Activated CD8-positive, alpha-beta memory T cell treated with anti-CD3 and anti-CD28 coated beads, Interleukin-2, amount 50 U/mL, for 48 hours (primary cell): ENCODE data around the gene ANKRD65.
"Not testable (repeated sequence)": the region's sequence is repeated elsewhere in the genome, so short reads cannot be mapped to it uniquely, and the experiment has no call there.

ENCODE experiments used
- DNase-seq: peaks from one replicate; pipeline ENCODE4 v3.0.0-alpha.2; 2020

ANKRD65 gene

DNA sequence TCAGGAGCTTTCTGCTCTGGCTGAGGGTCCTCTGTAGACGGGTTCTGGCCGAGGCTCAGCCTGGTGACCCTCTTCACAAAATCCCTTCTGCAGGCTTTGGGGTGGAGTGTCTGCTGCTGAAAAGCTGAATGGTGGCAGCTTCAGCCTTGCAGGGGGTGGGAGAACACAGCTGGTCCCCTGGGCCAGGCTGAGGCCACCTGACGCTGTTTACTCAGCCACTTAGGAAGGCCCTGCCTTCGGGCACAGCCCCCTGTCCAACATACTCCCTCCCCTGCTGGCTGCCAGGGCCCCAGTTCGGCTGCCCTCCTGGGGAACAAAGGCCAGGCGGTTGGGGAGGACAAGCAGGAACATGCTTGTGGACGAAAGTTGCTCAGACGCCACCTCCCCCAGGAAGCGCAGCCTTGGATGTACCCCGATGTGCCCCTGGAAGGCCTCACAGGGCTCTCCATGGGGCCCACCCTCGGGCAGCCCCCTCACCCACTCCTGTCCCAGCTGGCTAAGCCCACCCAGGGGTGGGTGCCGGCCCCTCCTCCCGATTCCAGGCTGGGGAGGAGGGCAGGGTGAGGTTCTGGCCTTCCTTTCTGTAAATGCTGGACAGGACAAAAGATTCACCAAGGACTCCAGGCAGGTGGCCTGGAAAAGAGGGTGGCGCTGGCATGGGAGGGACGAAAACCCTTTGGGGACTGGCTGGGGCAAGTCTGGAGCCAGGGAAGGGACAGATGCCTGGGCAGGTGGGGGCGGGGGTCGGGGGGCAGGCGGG is at the start of gene ANKRD65:
Gene ANKRD65 (minus strand): TSS at position 130 of the 760 bp plus-strand sequence. CDS start 271 bp downstream, outside the sequence.
- DNase-seq: no peak

DNA sequence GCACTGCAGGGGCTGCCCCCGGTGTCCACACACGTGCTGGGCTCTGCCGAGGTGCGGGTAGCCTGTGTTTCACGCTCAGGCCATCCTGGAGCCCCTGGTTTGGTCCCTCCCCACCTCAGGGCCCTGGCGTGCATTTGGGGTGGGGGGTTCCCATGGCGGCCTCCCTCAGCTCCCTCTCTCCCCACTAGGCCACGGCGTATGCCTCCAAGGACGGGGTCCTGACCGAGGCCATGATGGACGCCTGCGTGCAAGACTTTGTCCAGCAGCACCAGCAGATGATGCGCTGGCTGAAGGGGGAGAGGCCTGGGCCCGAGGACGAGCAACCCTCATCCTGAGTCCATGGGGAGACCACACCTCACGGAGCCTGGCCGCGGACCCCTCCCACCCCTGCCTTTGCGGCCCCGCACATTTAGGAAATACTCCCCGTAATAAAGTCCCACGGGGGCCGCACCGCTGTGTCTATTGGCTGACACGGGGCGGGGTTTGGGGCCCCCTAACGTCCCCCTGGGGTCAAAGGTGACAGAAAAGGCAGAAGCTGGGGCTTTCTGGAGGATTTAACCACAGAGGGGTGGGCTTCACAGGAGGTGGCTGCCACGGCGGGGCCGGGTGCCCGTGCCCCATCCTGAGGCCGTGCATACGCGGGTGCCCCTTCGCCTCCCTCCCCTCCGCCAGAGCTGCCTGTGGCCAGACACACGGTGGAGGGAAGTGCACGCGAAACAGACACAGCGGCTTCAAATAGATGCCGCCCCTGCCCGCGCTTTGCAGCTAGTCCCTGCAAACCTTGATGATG is 47.3 kb upstream of the ANKRD65 start:
- DNase-seq: not testable (repeated sequence)

DNA sequence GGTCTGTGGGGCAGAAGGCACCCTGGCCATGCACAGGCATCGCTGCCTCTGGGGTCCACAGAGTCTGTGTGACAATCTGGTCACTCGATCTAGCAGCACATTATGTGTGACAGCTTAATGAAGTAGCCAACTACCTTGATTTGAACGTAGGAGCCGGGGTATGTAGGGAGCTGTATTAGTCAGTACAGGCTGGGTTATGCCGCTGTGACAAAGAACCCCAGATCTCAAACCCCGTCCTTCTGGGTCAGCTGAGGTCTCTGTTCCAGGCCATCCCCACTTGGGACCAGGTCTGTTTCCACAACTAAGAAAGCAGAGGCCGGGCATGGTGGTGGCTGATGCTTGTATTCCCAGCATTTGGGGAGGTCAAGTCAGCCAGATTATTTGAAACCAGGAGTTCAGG is 42.2 kb upstream of the ANKRD65 start:
- no peak for DNase-seq

DNA sequence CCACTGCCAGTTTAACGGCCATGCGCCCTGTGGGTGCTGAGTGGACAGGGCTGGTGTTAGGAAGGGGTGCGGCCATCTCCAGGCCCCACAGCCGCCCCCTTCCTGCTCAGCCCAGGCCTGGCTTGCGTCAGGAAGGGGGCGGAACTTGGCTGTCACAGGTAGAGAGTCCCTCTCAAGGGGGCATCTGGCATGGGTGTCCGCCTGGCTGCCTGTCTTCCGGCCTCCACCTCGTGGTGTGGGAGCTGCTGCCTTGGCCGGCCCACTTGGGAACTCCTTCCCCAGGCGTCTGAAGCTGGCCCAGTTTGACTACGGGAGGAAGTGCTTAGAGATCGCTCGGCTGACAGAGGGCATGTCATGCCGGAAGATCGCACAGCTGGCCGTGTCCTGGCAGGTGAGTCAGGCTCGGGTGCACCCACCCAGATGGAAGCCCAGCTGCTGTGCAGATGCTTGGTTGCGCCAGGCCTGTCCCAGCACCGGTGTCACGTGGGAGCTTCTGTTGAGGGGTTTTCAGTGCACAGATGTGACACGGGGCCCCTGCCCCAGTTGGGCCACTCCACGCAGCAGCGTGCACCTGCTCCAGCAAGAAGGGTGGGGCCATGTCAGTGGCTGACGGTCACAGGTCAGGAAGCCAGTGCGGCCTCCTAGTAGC is 41.4 kb upstream of the ANKRD65 start:
- DNase-seq: no peak

DNA sequence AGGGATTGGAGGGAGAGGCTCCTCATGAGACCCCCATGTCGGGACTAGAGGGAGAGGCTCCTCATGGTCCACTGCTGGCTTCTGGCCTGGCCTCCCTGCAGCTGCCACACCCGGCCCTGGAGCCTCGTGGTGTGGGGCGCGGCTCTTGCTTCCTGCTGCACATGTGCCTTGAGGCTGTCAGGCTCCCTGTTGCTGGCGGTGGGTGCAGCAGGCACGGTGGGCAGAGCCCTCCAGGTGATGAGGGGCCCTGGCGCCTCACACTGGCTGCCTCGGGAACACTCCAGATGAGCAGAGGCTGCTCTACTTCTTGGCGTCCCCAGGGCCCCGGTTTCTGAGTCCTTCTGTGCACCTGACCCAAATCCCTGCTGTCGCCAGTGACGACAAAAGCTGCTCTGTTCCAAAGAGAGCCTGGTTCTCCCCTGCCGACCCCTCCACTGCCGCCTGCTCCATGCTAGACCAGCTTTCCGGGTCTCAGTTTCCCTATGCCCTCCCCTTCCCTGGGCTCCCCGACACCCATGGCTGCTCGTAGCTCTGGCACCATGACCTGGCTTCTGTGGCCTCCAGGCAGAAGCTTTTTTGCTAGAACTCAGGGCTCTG is 40.7 kb upstream of the ANKRD65 start:
- no peak for DNase-seq

DNA sequence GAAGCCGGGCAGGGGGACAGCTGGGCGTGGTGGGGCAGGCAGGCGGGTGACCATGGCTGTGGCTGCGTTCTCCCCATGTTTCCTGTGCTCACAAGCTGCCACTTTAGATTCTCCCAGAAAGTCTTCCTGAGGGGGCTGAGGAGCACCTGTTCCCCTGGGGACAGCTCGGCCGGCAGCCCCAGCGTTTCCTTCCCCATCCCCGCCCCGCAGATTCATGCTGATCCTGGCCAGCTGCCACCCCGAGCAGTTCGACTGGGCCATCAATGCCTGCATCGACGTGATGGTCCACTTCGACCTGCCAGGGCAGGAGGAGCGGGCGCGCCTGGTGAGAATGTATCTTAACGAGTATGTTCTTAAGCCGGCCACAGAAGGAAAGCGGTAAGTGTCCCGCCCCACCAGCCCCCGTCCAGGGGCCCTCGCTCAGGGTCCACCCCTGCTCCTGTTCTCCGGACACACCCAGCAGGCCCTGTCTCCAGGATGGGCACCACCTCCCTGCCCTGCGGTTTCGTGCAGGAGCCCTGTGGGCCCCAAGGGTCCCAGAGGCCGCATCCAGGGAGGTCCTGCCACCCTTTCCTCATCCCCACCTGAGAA is 39.6 kb upstream of the ANKRD65 start:
- no peak for DNase-seq

DNA sequence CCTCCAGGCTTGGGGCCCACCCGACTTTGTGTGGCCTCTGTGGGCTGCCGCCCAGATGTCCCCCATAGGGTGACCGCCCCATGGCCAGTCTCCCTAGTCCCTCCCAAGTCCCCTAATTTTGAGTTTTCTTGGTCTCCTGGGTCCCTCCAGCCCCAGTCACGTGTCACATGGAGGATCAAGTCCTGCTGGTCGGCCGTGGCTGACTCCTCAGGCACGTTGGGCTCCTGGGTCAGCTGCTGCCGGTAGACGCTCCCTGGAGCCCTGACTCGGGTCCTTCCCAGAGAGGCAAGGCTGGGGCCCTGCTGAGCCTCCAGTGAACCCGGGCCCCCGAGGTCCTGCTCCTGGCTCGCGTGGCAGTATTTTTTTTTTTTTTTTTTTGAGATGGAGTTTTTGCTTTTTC is 38.6 kb upstream of the ANKRD65 start:
- DNase-seq: not testable (repeated sequence)

DNA sequence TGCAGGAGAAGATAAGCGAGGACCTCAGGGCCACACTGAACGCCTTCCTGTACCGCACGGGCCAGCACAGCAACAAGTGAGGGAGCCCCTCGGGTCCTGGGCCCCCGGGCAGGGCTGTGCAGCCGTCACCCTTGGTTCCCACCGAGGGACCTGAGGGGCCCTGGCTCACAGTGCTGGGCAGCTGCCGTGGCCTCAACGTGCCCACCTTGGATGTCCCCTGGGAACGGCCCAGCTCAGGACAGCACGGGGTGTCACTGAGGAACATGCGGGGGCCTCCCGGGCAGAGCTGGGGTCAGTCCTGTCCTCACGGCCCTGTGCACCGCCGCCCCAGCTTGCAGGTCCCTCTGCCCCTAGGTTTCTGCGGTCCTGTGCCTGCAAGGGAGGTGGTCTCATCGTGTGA is 38.1 kb upstream of the ANKRD65 start:
- not testable (repeated sequence) for DNase-seq

DNA sequence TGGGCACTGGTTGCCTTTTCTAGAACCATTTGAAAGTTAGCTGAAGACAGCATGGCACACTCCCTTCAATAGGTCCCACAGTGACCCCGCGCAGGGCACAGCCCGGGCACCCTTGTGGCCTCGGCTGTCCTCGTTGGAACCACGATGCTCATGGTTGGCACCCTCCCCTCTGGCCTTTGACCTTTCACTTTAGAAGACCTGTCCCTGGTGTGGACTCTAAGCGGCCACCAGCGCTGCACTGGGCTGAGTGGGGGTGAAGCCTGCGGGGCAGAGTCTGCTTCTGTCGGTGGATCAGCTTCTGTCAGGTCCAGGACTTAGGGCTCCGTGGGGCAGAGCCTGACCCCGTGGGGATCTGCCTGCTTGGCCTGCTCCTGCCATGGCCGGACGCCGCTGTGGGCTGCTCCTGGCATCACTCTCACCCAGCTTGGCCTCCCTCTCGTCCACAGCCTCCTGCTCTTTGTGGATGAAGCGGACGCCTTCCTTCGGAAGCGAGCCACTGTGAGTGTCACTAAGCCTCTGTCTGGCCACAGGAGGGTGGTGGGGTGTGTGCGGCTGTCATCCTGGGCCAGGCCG is 35.7 kb upstream of the ANKRD65 start:
- DNase-seq: not testable (repeated sequence)

DNA sequence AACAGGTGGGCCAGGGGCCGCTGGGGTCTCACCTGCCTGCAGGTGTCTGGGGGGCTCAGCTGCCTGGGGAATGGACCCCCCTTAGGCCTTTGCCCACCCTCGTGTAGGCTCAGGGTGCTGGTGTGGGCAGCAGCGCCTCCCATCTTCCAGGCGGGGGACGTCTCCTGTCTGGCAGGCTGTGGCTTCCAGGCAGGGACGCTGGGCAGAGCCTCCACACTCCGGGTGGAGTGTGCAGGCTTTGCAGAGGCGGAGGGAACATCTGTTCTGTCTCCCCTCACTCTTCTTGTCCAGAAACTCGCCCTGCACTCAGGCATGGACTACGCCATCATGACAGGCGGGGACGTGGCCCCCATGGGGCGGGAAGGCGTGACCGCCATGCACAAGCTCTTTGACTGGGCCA is 34.9 kb upstream of the ANKRD65 start:
- not testable (repeated sequence) for DNase-seq

DNA sequence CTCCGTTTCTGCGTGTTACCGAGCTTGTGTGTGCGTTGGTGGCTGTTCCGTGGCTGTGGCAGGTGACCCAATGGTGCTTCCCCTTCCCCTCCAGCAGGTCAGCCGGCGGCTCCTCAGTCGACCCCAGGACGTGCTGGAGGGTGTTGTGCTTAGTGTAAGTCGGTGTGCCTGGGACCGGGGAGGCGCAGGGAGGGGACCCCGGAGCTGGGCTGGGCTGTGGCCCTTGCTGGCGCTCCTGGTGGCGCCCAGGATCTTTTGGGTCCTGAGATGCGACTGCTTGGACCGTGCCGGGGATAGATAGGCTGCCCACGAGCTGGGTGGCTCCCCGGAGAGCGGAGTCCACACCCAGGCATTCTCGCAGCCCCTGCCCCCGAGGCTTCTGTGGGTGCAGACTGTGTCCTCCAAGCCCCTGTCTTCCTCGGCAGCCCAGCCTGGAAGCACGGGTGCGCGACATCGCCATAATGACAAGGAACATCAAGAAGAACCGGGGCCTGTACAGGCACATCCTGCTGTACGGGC is 34.3 kb upstream of the ANKRD65 start:
- no peak for DNase-seq

DNA sequence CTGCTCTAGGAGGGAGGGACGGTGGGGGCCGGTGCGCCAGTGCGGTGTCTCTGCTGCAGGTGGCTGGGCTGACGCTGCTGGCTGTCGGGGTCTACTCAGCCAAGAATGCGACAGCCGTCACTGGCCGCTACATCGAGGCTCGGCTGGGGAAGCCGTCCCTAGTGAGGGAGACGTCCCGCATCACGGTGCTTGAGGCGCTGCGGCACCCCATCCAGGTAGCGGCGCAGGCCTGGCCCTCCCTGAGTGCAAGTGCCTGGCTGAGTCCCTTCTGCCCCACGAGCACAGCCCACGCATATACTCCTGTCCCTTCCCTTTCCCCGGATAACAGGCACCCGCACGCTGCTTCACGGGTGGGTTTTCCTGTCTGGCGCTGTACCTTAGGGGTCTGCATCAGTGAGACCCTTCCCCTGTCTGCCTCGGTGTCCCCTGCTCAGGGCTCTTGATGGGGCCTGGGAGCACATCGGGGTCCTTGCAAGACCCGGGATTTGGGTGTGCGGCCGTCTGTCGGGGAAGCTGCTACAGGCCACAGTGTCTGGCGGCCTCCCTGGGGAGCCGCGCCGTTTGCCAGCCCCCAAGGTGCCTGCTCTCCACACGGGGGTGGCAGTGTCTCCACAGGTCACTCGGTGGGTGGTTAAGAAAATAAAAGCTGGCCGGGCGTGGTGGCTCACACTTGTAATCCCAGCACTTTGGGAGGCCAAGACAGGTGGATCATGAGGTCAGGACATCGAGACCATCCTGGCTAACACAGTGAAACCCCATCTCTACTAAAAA is 33.4 kb upstream of the ANKRD65 start:
- not testable (repeated sequence) for DNase-seq

DNA sequence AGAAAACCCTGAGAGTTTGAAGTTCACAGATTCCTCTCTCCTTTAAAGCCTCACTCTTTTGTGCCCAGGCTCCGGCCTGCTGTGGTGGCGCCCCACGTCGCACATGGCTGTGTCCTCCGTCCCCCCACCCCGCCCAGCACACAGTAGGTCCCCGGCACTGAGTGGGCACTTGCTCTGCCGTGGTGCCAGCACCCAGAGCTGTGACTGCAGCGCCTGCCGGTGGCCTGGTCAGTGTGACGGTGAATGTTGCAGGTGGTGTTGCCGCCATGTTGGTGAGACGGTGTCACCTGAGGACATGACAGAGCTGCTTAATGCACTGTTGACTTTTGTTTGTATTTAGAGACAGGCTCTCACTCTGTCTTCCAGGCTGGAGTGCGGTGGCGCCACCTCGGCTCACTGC is 31.8 kb upstream of the ANKRD65 start:
- DNase-seq: no peak

DNA sequence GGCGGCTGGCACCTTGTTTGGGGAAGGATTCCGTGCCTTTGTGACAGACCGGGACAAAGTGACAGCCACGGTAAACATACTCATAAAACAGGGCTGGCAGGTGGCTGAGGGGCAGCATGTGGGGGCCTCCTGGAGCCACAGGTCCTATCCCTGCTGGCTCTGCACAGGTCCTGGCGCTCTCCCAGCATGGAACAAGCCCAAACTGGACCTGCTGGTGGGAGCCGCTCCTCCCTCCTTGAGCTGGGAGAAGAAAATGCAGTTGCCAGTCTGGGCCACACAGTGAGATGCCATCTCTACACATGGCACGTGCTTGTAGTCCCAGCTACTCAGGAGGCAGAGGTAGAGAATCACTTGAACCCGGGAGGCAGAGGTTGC is 31.3 kb upstream of the ANKRD65 start:
- not testable (repeated sequence) for DNase-seq

DNA sequence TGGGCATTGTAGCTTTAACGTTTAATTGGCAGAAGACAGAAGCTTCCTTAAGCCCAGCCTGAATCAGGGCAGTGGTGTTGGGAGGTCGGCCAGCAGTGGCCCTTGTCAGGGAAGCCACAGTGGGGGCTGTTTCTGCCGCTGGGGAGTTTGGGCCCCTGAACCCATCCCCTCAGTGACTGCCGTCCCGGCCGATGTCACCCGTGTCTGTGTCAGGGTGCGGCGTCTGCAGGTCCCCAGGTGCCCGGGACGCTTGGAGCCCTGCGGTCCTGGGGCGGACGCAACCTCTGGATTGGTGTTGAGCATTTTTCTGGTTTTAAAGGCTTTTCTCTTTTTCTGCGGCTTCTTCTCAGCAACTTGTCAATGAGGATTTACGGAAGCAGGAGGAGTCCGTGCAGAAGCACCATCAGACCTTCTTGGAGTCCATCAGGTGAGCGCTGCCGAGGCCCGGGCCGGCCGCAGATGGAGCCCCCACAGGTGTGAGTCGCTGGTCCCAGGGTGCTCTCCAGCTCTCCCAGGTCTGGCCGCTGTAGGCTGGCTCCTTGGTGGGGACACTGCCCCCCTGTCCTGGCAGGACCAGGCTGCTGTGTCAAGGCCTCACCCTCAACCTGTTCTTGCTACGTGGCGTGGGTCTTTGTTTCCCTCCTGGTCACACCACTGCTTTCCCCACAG is 30.8 kb upstream of the ANKRD65 start:
- DNase-seq: no peak

DNA sequence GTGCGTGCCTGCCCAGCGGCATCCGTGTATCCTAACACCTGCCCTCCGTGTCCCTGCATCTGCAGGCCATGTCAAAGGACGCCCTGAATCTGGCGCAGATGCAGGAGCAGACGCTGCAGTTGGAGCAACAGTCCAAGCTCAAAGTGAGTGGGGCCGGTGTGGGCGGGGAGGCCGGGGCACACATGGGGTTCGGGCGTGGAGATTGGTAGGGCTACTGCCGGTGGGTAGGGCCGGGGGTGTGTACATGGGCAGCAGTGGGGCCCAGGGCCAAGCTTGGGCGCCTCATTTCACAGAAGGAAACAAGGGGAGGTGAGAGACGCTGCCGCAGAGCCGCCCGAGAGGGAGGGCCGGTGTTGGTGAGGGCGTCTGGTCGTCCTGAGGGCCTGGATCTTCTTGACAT is 29.5 kb upstream of the ANKRD65 start:
- not testable (repeated sequence) for DNase-seq

DNA sequence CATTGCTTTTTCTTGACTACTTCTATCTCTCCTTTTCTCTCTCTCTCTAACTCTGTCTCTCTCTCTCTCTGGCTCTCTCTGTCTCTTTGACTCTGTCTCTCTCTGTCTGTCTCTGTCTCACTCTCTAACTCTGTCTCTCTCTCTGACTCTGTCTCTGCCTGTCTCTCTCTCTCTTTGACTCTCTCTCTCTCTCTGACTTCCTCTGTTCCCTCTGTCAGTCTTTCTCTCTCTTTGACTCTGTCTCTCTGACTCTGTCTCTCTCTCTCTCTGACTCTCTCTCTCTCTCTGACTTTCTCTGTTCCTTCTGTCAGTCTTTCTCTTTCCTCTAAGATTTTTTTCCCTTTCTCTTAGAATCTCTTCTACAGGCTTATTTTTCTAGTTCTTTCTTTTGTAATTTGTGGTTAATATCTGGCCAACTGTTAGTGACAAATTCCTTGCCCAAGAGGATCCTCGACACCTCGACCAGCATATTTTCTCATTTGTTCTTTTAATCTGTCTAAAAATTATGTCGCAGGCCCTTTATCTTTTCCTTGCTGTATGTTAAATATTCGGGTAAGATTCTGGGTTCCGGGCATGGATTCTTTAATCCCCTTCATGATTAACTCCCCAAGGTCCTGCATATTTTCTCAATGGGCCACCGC is 28.1 kb upstream of the ANKRD65 start, which contains the start of gene ATAD3C:
Gene ATAD3C (plus strand): TSS at position 591 of the 641 bp plus-strand sequence. CDS start 995 bp downstream, outside the sequence.
- DNase-seq: no peak

DNA sequence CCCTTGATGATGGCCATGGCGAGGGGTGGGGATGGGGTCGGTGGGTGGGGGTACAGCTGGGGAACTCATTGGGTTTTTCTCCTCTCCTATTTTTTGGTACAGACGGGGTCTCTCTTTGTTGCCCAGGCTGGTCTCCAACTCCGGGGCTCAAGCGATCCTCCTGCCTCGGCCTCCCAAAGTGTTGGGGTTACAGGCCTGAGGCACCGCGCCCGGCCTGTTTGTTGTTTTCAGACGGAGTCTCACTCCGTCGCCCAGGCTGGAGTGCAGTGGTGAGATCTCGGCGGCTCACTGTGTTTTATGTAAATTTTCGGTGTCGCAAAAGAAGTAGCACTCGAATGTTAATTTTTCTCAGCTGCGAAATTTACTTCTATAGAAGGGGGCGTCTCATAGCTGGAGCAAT is 25.6 kb upstream of the ANKRD65 start:
- DNase-seq: not testable (repeated sequence)

DNA sequence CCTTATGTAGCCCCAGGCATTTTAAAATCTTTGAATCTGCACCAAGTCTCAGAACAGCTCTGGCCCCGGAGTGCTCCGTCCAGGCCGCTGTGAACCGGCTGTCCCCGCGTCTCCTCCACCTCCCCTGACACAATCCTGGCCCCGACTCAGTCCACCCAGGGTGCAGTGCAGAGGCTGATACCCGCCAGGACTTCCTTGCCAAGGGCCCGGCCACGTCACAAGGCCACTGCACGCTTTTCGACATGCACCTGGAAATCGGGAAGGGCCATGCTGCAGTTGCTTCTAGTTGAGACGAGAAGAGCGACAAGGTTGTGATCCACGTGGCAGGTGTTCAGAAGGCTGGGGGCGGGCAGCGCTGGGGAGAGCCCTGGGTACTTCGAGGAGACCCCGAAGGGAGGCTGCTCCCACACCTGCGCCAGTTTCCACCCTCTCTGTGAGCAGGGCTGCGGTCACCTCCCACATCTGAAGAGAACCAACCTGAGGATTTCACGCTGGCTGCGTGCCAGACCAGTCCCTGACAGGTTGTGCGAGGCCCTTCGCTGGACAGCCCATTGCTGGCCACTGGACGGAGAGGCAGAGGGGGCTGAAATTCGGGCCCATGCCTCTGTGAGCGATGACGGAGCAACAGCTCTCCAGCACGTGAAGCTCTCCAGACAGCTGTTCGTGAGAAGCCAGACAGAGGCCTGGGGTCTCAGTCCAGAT is 21.1 kb upstream of the ANKRD65 start:
- DNase-seq: no peak
